GM23338 (cell line): ENCODE results near the gene EYS. TPM values are rescaled to one million over a fixed set of nuclear protein-coding genes. Genes with fewer than 3 reads are reported as not detected.

Experiments
- ATAC-seq: fragments of 200-7000 bp; cut with Tn5 transposase; 3 replicates; pipeline ENCODE4 v1.9.1; 2020
- DNase-seq: peaks from one replicate; pipeline ENCODE4 v3.0.0-alpha.2; 2015; ENCODE audit warnings: low spot score
- H2AFZ ChIP-seq: fragments of 200-600 bp; sonication (generic); 2 replicates; pipeline ENCODE4 v1.8.0; 2016; ENCODE audit warnings: antibody characterized with exemption, mild to moderate bottlenecking, moderate library complexity
- H3F3A ChIP-seq: fragments of 200-600 bp; sonication (generic); replicated peaks from 2 replicates; pipeline ENCODE4 v1.8.0; 2017; ENCODE audit warnings: antibody characterized with exemption, mixed run types, low read depth
- H3K27ac ChIP-seq: fragments of 200-600 bp; sonication (generic); 2 replicates; pipeline ENCODE4 v1.6.1; 2016; ENCODE audit warnings: low read depth
- H3K27me3 ChIP-seq: fragments of 200-600 bp; sonication (generic); 2 replicates; pipeline ENCODE4 v1.8.0; 2016; ENCODE audit warnings: mild to moderate bottlenecking, mixed run types, moderate library complexity; ENCODE audit not compliant: insufficient read depth
- H3K36me3 ChIP-seq: fragments of 200-600 bp; sonication (generic); 2 replicates; pipeline ENCODE4 v1.8.0; 2016; ENCODE audit warnings: mild to moderate bottlenecking; ENCODE audit not compliant: insufficient read depth
- H3K4me1 ChIP-seq: fragments of 200-600 bp; sonication (generic); 2 replicates; pipeline ENCODE4 v1.8.0; 2016; ENCODE audit warnings: mild to moderate bottlenecking, moderate library complexity; ENCODE audit not compliant: insufficient read depth
- H3K4me2 ChIP-seq: fragments of 200-600 bp; sonication (generic); 2 replicates; pipeline ENCODE4 v1.7.1; 2017; ENCODE audit warnings: mixed run types
- H3K4me3 ChIP-seq: fragments of 200-600 bp; sonication (generic); 2 replicates; pipeline ENCODE4 v1.6.1; 2016; ENCODE audit warnings: mixed run types
- H3K79me2 ChIP-seq: fragments of 200-600 bp; sonication (generic); replicated peaks from 2 replicates; pipeline ENCODE4 v1.8.0; 2017; ENCODE audit warnings: mild to moderate bottlenecking; ENCODE audit not compliant: insufficient read depth
- H3K9me2 ChIP-seq: fragments of 200-600 bp; sonication (generic); 2 replicates; pipeline ENCODE4 v1.8.0; 2017; ENCODE audit not compliant: insufficient read depth
- H4K20me1 ChIP-seq: fragments of 200-600 bp; sonication (generic); replicated peaks from 2 replicates; pipeline ENCODE4 v1.8.0; 2017; ENCODE audit warnings: mild to moderate bottlenecking; ENCODE audit not compliant: insufficient read depth
- H3K27ac Mint-ChIP-seq: 2 replicates; pipeline ENCODE4 v1.8.0; 2020; ENCODE audit warnings: inconsistent platforms, mild to moderate bottlenecking, moderate library complexity, mixed read lengths
- H3K27me3 Mint-ChIP-seq: 3 replicates; pipeline ENCODE4 v1.8.0; 2022; ENCODE audit warnings: low read depth, mild to moderate bottlenecking, moderate library complexity, mixed read lengths, inconsistent platforms; ENCODE audit not compliant: insufficient read depth, poor library complexity
- H3K36me3 Mint-ChIP-seq: 3 replicates; pipeline ENCODE4 v1.8.0; 2021; ENCODE audit warnings: low read depth, mild to moderate bottlenecking, inconsistent platforms, moderate library complexity, mixed read lengths
- H3K4me1 Mint-ChIP-seq: 3 replicates; pipeline ENCODE4 v1.8.0; 2020; ENCODE audit warnings: mild to moderate bottlenecking, inconsistent platforms, mixed read lengths
- H3K4me3 Mint-ChIP-seq: 3 replicates; pipeline ENCODE4 v1.8.0; 2021; ENCODE audit warnings: moderate library complexity, mild to moderate bottlenecking, inconsistent platforms, mixed read lengths
- H3K9me3 Mint-ChIP-seq: 3 replicates; pipeline ENCODE4 v1.8.0; 2020; ENCODE audit warnings: moderate library complexity, mild to moderate bottlenecking, inconsistent platforms, mixed read lengths
- EZH2 ChIP-seq: fragments of 200-600 bp; sonication (generic); IDR thresholded peaks from one replicate; pipeline ENCODE4 v1.8.0; 2017; ENCODE audit warnings: antibody characterized with exemption, mild to moderate bottlenecking, low read depth; ENCODE audit not compliant: unreplicated experiment
- EZH2phosphoT487 ChIP-seq: fragments of 200-600 bp; sonication (generic); IDR thresholded peaks from one replicate; pipeline ENCODE4 v1.8.1; 2018; ENCODE audit warnings: antibody characterized with exemption; ENCODE audit not compliant: unreplicated experiment
- JUNB ChIP-seq: IDR thresholded peaks from one replicate; pipeline ENCODE4 v1.6.1; 2016; ENCODE audit warnings: antibody characterized with exemption; ENCODE audit not compliant: unreplicated experiment
- NANOG ChIP-seq: IDR thresholded peaks from 2 replicates; pipeline ENCODE4 v1.6.1; 2016; ENCODE audit warnings: antibody characterized with exemption, borderline replicate concordance
- POLR2AphosphoS5 ChIP-seq: IDR thresholded peaks from 2 replicates; pipeline ENCODE4 v1.6.1; 2016; ENCODE audit warnings: antibody characterized with exemption, low read depth
- STAT1 ChIP-seq: IDR thresholded peaks from one replicate; pipeline ENCODE4 v1.6.1; 2016; ENCODE audit warnings: antibody characterized with exemption; ENCODE audit not compliant: unreplicated experiment
- ZNF114 ChIP-seq: fragments of 250-450 bp; sonication (Bioruptor Pico); IDR thresholded peaks from 2 replicates; pipeline ENCODE4 v1.5.0; 2020; ENCODE audit warnings: mild to moderate bottlenecking, moderate library complexity
- ZNF331 ChIP-seq: fragments of 250-450 bp; sonication (Bioruptor Pico); IDR thresholded peaks from 2 replicates; pipeline ENCODE4 v1.5.0; 2020; ENCODE audit warnings: low read depth, mild to moderate bottlenecking, moderate library complexity
- polyA plus RNA-seq: library from polyadenylated mRNA; unstranded; fragments of >200 nt; fragmentation: Nextera tagmentation; extraction: Ambion mirVana; gene quantifications from 2 replicates; pipeline ENCODE4 v1.2.1, GENCODE V29; 2016
- total RNA-seq: library from RNA; depleted of rRNA; stranded (reverse); fragments of >200 nt; shearing (Covaris generic); gene quantifications from 2 replicates; pipeline ENCODE4 v1.2.3, GENCODE V29; 2014
- TF ChIP-seq, protein P1 (sequence below): IDR thresholded peaks from 2 replicates; pipeline ENCODE4 v1.6.1; 2016; ENCODE audit warnings: antibody characterized with exemption
- TF ChIP-seq, protein P2 (sequence below), 2 experiments: fragments of 200-600 bp in 1 of 2; sonication (generic) in 1 of 2; conservative IDR thresholded peaks; 2 replicates each; pipeline versions ENCODE4 v1.5.1 to v1.6.1; 2016 to 2017; ENCODE audit warnings: antibody characterized with exemption in 2 of 2, low read depth in 2 of 2, mild to moderate bottlenecking in 2 of 2, moderate library complexity in 1 of 2
- TF ChIP-seq, protein P3 (sequence below): fragments of 250-450 bp; sonication (Bioruptor Pico); IDR thresholded peaks from 2 replicates; pipeline ENCODE4 v1.5.0; 2020; ENCODE audit warnings: mild to moderate bottlenecking, moderate library complexity

EYS gene
- total and polyA plus RNA-seq, 2 experiments from 2014 or later, result 0.38 to 0.52 TPM

DNA sequence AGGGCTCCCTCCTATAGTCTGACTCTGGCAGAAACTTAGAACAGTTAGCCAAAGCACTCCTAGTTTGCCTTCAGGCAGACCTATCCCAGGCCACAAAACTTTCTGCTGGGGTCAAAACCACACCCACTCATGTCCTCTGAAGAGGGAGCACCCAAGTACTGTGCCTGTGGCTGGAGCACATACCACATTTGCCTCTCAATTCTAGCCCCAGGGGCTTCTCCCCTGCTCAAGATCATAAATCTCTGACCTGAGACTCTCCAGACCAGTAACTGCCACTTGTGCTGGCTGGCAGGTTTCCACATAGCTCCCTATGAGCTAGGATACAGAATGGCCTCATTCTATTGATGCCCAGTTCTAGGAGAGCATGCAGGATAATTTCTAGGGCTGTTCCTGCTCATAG, 781.0 kb downstream of the EYS start (continued):
- TF ChIP-seq, protein P1, sequence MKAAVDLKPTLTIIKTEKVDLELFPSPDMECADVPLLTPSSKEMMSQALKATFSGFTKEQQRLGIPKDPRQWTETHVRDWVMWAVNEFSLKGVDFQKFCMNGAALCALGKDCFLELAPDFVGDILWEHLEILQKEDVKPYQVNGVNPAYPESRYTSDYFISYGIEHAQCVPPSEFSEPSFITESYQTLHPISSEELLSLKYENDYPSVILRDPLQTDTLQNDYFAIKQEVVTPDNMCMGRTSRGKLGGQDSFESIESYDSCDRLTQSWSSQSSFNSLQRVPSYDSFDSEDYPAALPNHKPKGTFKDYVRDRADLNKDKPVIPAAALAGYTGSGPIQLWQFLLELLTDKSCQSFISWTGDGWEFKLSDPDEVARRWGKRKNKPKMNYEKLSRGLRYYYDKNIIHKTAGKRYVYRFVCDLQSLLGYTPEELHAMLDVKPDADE, result no peak
- TF ChIP-seq ZNF331 (no peak), EZH2 (no peak), JUNB (no peak), EZH2phosphoT487 (no peak), POLR2AphosphoS5 (no peak)
- TF ChIP-seq, protein P2, sequence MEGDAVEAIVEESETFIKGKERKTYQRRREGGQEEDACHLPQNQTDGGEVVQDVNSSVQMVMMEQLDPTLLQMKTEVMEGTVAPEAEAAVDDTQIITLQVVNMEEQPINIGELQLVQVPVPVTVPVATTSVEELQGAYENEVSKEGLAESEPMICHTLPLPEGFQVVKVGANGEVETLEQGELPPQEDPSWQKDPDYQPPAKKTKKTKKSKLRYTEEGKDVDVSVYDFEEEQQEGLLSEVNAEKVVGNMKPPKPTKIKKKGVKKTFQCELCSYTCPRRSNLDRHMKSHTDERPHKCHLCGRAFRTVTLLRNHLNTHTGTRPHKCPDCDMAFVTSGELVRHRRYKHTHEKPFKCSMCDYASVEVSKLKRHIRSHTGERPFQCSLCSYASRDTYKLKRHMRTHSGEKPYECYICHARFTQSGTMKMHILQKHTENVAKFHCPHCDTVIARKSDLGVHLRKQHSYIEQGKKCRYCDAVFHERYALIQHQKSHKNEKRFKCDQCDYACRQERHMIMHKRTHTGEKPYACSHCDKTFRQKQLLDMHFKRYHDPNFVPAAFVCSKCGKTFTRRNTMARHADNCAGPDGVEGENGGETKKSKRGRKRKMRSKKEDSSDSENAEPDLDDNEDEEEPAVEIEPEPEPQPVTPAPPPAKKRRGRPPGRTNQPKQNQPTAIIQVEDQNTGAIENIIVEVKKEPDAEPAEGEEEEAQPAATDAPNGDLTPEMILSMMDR (conservative IDR thresholded peaks at IDR 0.05; ENCODE audit: low read depth in 2 of 2), result no peak

DNA sequence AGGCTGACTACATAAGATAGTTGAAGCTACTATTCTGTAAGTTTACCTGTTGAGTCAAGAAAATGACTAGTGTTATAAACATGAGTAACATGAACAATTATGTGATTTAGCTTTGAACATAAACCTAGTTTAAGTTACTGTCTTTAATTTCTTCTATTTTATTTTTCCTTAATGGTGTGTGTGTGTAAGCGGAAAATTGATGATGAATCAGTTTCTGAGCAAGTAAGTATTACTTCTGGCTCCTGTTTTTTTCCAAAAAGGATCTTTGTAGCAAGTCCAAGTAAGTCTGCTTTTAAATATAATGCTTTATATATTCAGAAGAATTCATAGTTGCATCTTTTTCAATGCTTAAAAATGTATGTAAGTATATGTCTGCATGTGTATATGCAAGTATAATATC, 786.8 kb downstream of the EYS start:
- no peak overlapping the region for H3K4me3 Mint-ChIP-seq
- DNase-seq (no peak), ATAC-seq (no peak)
- H4K20me1 ChIP-seq, result no peaks in the 10 kb centered on the region
- peaks cover under 1% of the 10 kb centered on the region for H3K27me3 Mint-ChIP-seq
- peaks cover under 1% of the 10 kb centered on the region; the same call in 1 of the 3 replicates for H3K9me3 Mint-ChIP-seq
- no peak overlapping the region for H3K4me3 ChIP-seq
- no peaks in the 10 kb centered on the region for H3K36me3 Mint-ChIP-seq
- H3K27me3 ChIP-seq, result no peaks in the 10 kb centered on the region
- no peaks in the 10 kb centered on the region for H3F3A ChIP-seq
- no peak overlapping the region for H3K27ac Mint-ChIP-seq
- peaks cover 5% of the 10 kb centered on the region for H3K9me2 ChIP-seq
- no peaks in the 10 kb centered on the region for H3K36me3 ChIP-seq
- no peaks in the 10 kb centered on the region for H3K4me1 ChIP-seq
- H2AFZ ChIP-seq, result no peak overlapping the region
- H3K4me1 Mint-ChIP-seq, result no peaks in the 10 kb centered on the region; the same call in 2 of the 3 replicates
- H3K27ac ChIP-seq, result no peak overlapping the region
- no peak overlapping the region for H3K4me2 ChIP-seq
- H3K79me2 ChIP-seq, result no peaks in the 10 kb centered on the region
- TF ChIP-seq POLR2AphosphoS5 (no peak), ZNF114 (CRISPR knock-in tag) (no peak), ZNF331 (no peak), JUNB (no peak), EZH2phosphoT487 (no peak), STAT1 (no peak), NANOG (no peak), EZH2 (no peak)
- TF ChIP-seq, protein P3, sequence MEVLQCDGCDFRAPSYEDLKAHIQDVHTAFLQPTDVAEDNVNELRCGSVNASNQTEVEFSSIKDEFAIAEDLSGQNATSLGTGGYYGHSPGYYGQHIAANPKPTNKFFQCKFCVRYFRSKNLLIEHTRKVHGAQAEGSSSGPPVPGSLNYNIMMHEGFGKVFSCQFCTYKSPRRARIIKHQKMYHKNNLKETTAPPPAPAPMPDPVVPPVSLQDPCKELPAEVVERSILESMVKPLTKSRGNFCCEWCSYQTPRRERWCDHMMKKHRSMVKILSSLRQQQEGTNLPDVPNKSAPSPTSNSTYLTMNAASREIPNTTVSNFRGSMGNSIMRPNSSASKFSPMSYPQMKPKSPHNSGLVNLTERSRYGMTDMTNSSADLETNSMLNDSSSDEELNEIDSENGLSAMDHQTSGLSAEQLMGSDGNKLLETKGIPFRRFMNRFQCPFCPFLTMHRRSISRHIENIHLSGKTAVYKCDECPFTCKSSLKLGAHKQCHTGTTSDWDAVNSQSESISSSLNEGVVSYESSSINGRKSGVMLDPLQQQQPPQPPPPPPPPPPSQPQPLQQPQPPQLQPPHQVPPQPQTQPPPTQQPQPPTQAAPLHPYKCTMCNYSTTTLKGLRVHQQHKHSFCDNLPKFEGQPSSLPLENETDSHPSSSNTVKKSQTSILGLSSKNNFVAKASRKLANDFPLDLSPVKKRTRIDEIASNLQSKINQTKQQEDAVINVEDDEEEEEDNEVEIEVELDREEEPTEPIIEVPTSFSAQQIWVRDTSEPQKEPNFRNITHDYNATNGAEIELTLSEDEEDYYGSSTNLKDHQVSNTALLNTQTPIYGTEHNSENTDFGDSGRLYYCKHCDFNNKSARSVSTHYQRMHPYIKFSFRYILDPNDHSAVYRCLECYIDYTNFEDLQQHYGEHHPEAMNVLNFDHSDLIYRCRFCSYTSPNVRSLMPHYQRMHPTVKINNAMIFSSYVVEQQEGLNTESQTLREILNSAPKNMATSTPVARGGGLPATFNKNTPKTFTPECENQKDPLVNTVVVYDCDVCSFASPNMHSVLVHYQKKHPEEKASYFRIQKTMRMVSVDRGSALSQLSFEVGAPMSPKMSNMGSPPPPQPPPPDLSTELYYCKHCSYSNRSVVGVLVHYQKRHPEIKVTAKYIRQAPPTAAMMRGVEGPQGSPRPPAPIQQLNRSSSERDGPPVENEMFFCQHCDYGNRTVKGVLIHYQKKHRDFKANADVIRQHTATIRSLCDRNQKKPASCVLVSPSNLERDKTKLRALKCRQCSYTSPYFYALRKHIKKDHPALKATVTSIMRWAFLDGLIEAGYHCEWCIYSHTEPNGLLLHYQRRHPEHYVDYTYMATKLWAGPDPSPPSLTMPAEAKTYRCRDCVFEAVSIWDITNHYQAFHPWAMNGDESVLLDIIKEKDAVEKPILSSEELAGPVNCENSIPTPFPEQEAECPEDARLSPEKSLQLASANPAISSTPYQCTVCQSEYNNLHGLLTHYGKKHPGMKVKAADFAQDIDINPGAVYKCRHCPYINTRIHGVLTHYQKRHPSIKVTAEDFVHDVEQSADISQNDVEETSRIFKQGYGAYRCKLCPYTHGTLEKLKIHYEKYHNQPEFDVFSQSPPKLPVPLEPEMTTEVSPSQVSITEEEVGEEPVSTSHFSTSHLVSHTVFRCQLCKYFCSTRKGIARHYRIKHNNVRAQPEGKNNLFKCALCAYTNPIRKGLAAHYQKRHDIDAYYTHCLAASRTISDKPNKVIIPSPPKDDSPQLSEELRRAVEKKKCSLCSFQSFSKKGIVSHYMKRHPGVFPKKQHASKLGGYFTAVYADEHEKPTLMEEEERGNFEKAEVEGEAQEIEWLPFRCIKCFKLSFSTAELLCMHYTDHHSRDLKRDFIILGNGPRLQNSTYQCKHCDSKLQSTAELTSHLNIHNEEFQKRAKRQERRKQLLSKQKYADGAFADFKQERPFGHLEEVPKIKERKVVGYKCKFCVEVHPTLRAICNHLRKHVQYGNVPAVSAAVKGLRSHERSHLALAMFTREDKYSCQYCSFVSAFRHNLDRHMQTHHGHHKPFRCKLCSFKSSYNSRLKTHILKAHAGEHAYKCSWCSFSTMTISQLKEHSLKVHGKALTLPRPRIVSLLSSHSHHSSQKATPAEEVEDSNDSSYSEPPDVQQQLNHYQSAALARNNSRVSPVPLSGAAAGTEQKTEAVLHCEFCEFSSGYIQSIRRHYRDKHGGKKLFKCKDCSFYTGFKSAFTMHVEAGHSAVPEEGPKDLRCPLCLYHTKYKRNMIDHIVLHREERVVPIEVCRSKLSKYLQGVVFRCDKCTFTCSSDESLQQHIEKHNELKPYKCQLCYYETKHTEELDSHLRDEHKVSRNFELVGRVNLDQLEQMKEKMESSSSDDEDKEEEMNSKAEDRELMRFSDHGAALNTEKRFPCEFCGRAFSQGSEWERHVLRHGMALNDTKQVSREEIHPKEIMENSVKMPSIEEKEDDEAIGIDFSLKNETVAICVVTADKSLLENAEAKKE, result no peak
- TF ChIP-seq, protein P1, result no peak
